ENCODE data around the gene BDH1.

The BDH1 gene

DNA sequence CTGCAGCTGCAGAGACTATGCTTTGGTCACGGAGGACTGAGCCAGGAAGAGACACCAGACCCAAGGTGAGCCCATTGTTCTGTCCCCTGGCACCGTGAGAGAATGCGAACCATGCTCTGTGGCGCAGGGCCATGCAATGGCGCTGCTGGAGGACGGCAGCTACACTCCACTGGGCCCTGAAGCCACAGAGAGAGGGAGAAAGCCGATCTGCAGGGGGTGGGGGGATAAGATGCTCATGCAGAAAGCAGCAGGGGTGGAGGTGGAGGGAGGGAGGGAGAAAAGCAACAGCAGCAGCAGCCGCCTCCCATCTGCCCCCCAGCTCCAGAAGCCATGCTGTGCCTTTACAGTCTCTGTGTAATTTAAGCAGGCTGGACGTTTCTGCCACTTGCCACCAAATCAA lies 5.3 kb downstream of the BDH1 start:
- TF ChIP-seq ESRRG (CRISPR knock-in tag; IDR thresholded peaks at IDR 0.05) (no peak), SNAI2 (CRISPR knock-in tag; IDR thresholded peaks at IDR 0.05) (no peak), ZFP30 (CRISPR knock-in tag; IDR thresholded peaks at IDR 0.05) (no peak), TOX (CRISPR knock-in tag; IDR thresholded peaks at IDR 0.05; ENCODE audit: borderline replicate concordance) (no peak), ARNTL (CRISPR knock-in tag; IDR thresholded peaks at IDR 0.05; ENCODE audit: borderline replicate concordance, low read depth) (no peak), TCF4 (CRISPR knock-in tag; IDR thresholded peaks at IDR 0.05; ENCODE audit: borderline replicate concordance) (no peak), GLIS3 (CRISPR knock-in tag; IDR thresholded peaks at IDR 0.05) (no peak), ISL1 (CRISPR knock-in tag; IDR thresholded peaks at IDR 0.05) (no peak)
- TF ChIP-seq, protein P1, sequence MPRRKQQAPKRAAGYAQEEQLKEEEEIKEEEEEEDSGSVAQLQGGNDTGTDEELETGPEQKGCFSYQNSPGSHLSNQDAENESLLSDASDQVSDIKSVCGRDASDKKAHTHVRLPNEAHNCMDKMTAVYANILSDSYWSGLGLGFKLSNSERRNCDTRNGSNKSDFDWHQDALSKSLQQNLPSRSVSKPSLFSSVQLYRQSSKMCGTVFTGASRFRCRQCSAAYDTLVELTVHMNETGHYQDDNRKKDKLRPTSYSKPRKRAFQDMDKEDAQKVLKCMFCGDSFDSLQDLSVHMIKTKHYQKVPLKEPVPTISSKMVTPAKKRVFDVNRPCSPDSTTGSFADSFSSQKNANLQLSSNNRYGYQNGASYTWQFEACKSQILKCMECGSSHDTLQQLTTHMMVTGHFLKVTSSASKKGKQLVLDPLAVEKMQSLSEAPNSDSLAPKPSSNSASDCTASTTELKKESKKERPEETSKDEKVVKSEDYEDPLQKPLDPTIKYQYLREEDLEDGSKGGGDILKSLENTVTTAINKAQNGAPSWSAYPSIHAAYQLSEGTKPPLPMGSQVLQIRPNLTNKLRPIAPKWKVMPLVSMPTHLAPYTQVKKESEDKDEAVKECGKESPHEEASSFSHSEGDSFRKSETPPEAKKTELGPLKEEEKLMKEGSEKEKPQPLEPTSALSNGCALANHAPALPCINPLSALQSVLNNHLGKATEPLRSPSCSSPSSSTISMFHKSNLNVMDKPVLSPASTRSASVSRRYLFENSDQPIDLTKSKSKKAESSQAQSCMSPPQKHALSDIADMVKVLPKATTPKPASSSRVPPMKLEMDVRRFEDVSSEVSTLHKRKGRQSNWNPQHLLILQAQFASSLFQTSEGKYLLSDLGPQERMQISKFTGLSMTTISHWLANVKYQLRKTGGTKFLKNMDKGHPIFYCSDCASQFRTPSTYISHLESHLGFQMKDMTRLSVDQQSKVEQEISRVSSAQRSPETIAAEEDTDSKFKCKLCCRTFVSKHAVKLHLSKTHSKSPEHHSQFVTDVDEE (CRISPR knock-in tag; IDR thresholded peaks at IDR 0.05): no peak
- TF ChIP-seq, protein P2, sequence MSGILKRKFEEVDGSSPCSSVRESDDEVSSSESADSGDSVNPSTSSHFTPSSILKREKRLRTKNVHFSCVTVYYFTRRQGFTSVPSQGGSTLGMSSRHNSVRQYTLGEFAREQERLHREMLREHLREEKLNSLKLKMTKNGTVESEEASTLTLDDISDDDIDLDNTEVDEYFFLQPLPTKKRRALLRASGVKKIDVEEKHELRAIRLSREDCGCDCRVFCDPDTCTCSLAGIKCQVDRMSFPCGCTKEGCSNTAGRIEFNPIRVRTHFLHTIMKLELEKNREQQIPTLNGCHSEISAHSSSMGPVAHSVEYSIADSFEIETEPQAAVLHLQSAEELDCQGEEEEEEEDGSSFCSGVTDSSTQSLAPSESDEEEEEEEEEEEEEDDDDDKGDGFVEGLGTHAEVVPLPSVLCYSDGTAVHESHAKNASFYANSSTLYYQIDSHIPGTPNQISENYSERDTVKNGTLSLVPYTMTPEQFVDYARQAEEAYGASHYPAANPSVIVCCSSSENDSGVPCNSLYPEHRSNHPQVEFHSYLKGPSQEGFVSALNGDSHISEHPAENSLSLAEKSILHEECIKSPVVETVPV (CRISPR knock-in tag; IDR thresholded peaks at IDR 0.05): no peak
- TF ChIP-seq, protein P3, sequence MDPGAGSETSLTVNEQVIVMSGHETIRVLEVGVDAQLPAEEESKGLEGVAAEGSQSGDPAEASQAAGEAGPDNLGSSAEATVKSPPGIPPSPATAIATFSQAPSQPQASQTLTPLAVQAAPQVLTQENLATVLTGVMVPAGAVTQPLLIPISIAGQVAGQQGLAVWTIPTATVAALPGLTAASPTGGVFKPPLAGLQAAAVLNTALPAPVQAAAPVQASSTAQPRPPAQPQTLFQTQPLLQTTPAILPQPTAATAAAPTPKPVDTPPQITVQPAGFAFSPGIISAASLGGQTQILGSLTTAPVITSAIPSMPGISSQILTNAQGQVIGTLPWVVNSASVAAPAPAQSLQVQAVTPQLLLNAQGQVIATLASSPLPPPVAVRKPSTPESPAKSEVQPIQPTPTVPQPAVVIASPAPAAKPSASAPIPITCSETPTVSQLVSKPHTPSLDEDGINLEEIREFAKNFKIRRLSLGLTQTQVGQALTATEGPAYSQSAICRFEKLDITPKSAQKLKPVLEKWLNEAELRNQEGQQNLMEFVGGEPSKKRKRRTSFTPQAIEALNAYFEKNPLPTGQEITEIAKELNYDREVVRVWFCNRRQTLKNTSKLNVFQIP (CRISPR knock-in tag; IDR thresholded peaks at IDR 0.05; ENCODE audit: borderline replicate concordance, low read depth): no peak
- ATAC-seq: no peak

DNA sequence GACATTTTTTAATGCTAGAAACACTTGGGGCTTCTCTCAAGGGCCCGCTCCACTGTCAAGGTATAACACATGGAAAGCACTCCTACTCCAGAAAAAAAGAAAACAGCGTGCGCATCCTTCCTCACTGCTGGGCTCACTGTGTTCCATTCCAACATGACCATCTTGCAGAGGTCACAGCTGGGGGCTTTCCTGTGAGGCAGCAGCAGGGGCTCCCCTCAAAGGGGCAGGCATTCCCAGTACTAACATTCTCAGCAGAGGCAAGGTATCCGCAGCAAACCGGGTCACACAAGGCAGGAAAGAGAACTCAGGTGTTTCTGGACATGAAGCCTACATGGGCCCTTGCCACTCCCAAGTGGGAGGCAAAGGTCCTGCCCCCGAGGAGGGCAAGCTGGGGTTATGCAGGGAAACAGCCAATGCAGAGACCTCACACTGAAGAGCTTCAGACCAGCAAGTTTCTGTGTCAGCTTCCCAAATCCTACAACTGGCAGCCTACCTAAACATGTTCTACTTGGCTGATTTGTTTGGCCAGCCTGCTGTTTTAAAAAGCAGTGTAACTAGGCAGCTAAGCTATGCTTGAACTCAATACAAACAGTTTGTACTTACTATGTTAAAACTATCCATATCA lies 6.4 kb downstream of the BDH1 start:
- ATAC-seq: no peak
- TF ChIP-seq OSR1 (CRISPR knock-in tag; IDR thresholded peaks at IDR 0.05) (no peak), BACH2 (CRISPR knock-in tag; IDR thresholded peaks at IDR 0.05; ENCODE audit: borderline replicate concordance) (no peak), PPARA (CRISPR knock-in tag; IDR thresholded peaks at IDR 0.05; ENCODE audit: borderline replicate concordance) (no peak), ZFP3 (CRISPR knock-in tag; IDR thresholded peaks at IDR 0.05) (no peak), ISL1 (CRISPR knock-in tag; IDR thresholded peaks at IDR 0.05) (no peak), ZNF70 (CRISPR knock-in tag; IDR thresholded peaks at IDR 0.05) (no peak), ZFP30 (CRISPR knock-in tag; IDR thresholded peaks at IDR 0.05) (no peak), RARB (CRISPR knock-in tag; IDR thresholded peaks at IDR 0.05) (no peak), TCF4 (CRISPR knock-in tag; IDR thresholded peaks at IDR 0.05; ENCODE audit: borderline replicate concordance) (no peak), GLIS3 (CRISPR knock-in tag; IDR thresholded peaks at IDR 0.05) (no peak), ARNTL (CRISPR knock-in tag; IDR thresholded peaks at IDR 0.05; ENCODE audit: borderline replicate concordance, low read depth) (no peak)
- TF ChIP-seq, protein P2 (CRISPR knock-in tag; IDR thresholded peaks at IDR 0.05): no peak
- TF ChIP-seq, protein P3 (CRISPR knock-in tag; IDR thresholded peaks at IDR 0.05; ENCODE audit: borderline replicate concordance, low read depth): no peak

DNA sequence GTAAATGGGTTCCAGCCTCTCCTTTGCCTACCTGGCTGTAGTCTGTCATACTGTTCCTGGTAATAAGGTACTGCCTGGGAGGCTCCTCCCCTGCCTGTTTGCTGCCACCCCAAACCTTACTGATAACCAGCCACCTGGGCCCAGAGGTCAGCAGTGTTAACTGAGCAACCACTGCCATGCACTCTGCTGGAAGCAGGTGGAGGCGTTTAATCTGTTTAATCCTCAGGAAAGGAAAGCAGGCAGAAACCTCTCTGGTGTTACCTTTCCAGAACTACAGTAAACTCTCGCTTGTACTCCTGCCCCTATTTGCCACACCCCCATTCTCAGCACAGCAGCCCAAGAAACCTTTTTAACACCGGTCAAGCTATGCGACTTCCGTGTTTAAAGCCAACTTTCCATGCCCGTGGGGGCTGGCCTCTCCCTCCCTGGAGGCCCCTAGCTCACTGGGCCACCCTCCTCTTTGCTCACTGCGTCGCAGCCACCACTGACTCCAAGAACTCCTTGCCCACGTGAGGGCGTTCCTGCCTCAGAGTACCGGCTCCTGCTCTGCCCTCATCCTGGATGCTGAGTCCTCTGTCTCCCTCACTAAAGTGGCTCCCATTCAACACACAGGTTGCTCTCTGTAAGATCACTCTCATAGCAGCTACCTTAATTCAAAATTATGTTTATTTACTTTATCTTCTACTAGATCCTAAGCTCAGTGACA lies 8.3 kb downstream of the BDH1 start:
- TF ChIP-seq SNAI2 (CRISPR knock-in tag; IDR thresholded peaks at IDR 0.05) (no peak), ZFP3 (CRISPR knock-in tag; IDR thresholded peaks at IDR 0.05) (no peak), ZFP30 (CRISPR knock-in tag; IDR thresholded peaks at IDR 0.05) (no peak), CSDC2 (CRISPR knock-in tag; IDR thresholded peaks at IDR 0.05) (no peak), PPARA (CRISPR knock-in tag; IDR thresholded peaks at IDR 0.05; ENCODE audit: borderline replicate concordance) (no peak)
- TF ChIP-seq, protein P3 (CRISPR knock-in tag; IDR thresholded peaks at IDR 0.05; ENCODE audit: borderline replicate concordance, low read depth): no peak
- TF ChIP-seq, protein P2 (CRISPR knock-in tag; IDR thresholded peaks at IDR 0.05): no peak
- TF ChIP-seq, protein P1 (CRISPR knock-in tag; IDR thresholded peaks at IDR 0.05): no peak
- ATAC-seq: no peak
